Endodermal cell (in vitro differentiated cells): Measurements from ENCODE around the gene HSPBP1. TPM values are rescaled to one million over a fixed set of nuclear protein-coding genes. Genes with fewer than 3 reads are reported as not detected.
A peak's percentile ranks its signal among the peaks of the same experiment; 100 is the strongest.
"Not testable (repeated sequence)": the region's sequence is repeated elsewhere in the genome, so short reads cannot be mapped to it uniquely, and the experiment has no call there.

Experiments used
- DNase-seq: peaks from one replicate; pipeline ENCODE4 v3.0.0-alpha.2; 2017
- H3K27ac ChIP-seq: 2 replicates; pipeline ENCODE4 v1.5.1; 2013; ENCODE audit warnings: mild to moderate bottlenecking, low read depth, low read length, moderate library complexity
- H3K27me3 ChIP-seq: 2 replicates; pipeline ENCODE4 v1.6.1; 2013; ENCODE audit warnings: mild to moderate bottlenecking, low read length, moderate library complexity; ENCODE audit not compliant: insufficient read depth, control insufficient read depth, poor library complexity, severe bottlenecking
- H3K36me3 ChIP-seq: 2 replicates; pipeline ENCODE4 v1.7.0; 2013; ENCODE audit warnings: mild to moderate bottlenecking, low read length, moderate library complexity; ENCODE audit not compliant: control insufficient read depth, insufficient read depth
- H3K4me1 ChIP-seq: one replicate; pipeline ENCODE4 v1.7.0; 2013; ENCODE audit warnings: low read length; ENCODE audit not compliant: control insufficient read depth, insufficient read depth
- H3K4me3 ChIP-seq: 2 replicates; pipeline ENCODE4 v1.5.1; 2013; ENCODE audit warnings: mild to moderate bottlenecking, low read length, moderate library complexity
- H3K9ac ChIP-seq: 2 replicates; pipeline ENCODE4 v1.6.1; 2013; ENCODE audit warnings: mild to moderate bottlenecking, low read length, moderate library complexity; ENCODE audit not compliant: poor library complexity, severe bottlenecking; ENCODE audit errors: extremely low read depth
- H3K9me3 ChIP-seq: 2 replicates; pipeline ENCODE4 v1.6.1; 2013; ENCODE audit warnings: mild to moderate bottlenecking, low read length, moderate library complexity; ENCODE audit not compliant: control insufficient read depth
- H3K27ac Mint-ChIP-seq: 2 replicates; pipeline ENCODE4 v1.8.0; 2020; ENCODE audit warnings: mixed read lengths
- H3K27me3 Mint-ChIP-seq: 2 replicates; pipeline ENCODE4 v1.8.0; 2021; ENCODE audit warnings: mild to moderate bottlenecking, mixed read lengths; ENCODE audit not compliant: insufficient read depth
- H3K36me3 Mint-ChIP-seq: 2 replicates; pipeline ENCODE4 v1.8.0; 2020; ENCODE audit warnings: low read depth, mixed read lengths
- H3K4me1 Mint-ChIP-seq: 2 replicates; pipeline ENCODE4 v1.8.0; 2020; ENCODE audit warnings: mixed read lengths
- H3K4me3 Mint-ChIP-seq: 2 replicates; pipeline ENCODE4 v1.8.0; 2020; ENCODE audit warnings: mild to moderate bottlenecking, moderate library complexity, mixed read lengths
- H3K9me3 Mint-ChIP-seq: 2 replicates; pipeline ENCODE4 v1.8.0; 2020; ENCODE audit warnings: mild to moderate bottlenecking, mixed read lengths
- CTCF ChIP-seq: fragments of 200-600 bp; sonication (generic); conservative IDR thresholded peaks from 2 replicates; pipeline ENCODE4 v1.5.0; 2021; ENCODE audit warnings: antibody characterized with exemption, mild to moderate bottlenecking
- WGBS, 2 experiments: methylation state at CpG; one replicate each; pipeline versions ENCODE4 v1.1.5 to v1.1.7; 2013; ENCODE audit warnings: missing lambda C conversion rate in 2 of 2, mixed read lengths in 1 of 2; ENCODE audit not compliant: insufficient coverage in 1 of 2, insufficient read length in 1 of 2; 5-methylcytosine and 5-hydroxymethylcytosine counted together
- long read RNA-seq, 4 experiments: library from polyadenylated mRNA in 2 of 4; library from RNA in 1 of 4; library from capped mRNA in 1 of 4; stranded (forward) in 3 of 4; unstranded in 1 of 4; transcript quantifications; one replicate each; pipeline ENCODE4 v2.0.0, GENCODE V29; 2020 to 2021; ENCODE audit warnings: inconsistent platforms in 1 of 4
- polyA plus RNA-seq, 2 experiments: library from polyadenylated mRNA; stranded (reverse); fragments of 50-300 nt; gene quantifications; one replicate each; pipeline ENCODE4 v1.2.3, GENCODE V29; 2013
- total RNA-seq, 2 donors: library from RNA; stranded (reverse); fragmentation: NEBNext Ultra II Directional in 1 of 2; extraction: Animal tissue kit (Norgen Biotek cat#: 25700) in 1 of 2; gene quantifications; 2 replicates in 1 of 2; 3 replicates in 1 of 2; pipeline ENCODE4 v1.2.1, GENCODE V29; 2021

Gene HSPBP1
- total RNA-seq, result 10 to 100 TPM; 43.7 to 48.5 TPM
- polyA plus RNA-seq (2013, experiment 1 of 2), result 38.6 TPM
- 41.3 TPM for polyA plus RNA-seq (2013, experiment 2 of 2)
- long read RNA-seq, experiment 1, transcript HSPBP1-202 (8 exons, 1,572 nt), result major isoform, 15 of 46 reads
- long read RNA-seq, experiment 1, transcript HSPBP1-206 (7 exons, 1,449 nt), result minor isoform, 9 of 46 reads
- long read RNA-seq, experiment 1, partial matches to known transcripts, result 9 of 46 reads
- long read RNA-seq, experiment 1, other reads (novel, unspliced or antisense), result 12 of 46 reads
- long read RNA-seq, experiment 2, transcript HSPBP1-202 (8 exons, 1,572 nt), result major isoform, 50 of 89 reads
- long read RNA-seq, experiment 2, transcript HSPBP1-206 (7 exons, 1,449 nt), result minor isoform, 10 of 89 reads
- long read RNA-seq, experiment 2, partial matches to known transcripts, result 3 of 89 reads
- long read RNA-seq, experiment 2, other reads (novel, unspliced or antisense), result 25 of 89 reads
- long read RNA-seq, experiment 3, transcript HSPBP1-206 (7 exons, 1,449 nt), result minor isoform, 15 of 222 reads
- long read RNA-seq, experiment 3, transcript HSPBP1-202 (8 exons, 1,572 nt), result major isoform, 124 of 222 reads
- long read RNA-seq, experiment 3, partial matches to known transcripts, result 1 of 222 reads
- long read RNA-seq, experiment 3, other reads (novel, unspliced or antisense), result 80 of 222 reads
- long read RNA-seq, experiment 4, transcript HSPBP1-202 (8 exons, 1,572 nt), result major isoform, 70 of 144 reads
- long read RNA-seq, experiment 4, transcript HSPBP1-206 (7 exons, 1,449 nt), result minor isoform, 21 of 144 reads
- long read RNA-seq, experiment 4, partial matches to known transcripts, result 12 of 144 reads
- long read RNA-seq, experiment 4, other reads (novel, unspliced or antisense), result 41 of 144 reads

- H3K36me3 Mint-ChIP-seq, result peaks cover 14% of the 10 kb centered on the region
- H3K4me3 Mint-ChIP-seq, result peak within 1 kb of the TSS; percentile 97
- H3K27ac Mint-ChIP-seq, result peak within 1 kb of the TSS; percentile 97
- 3 to 8% methylated on average over 28 to 52 of the region's 52 CpGs for WGBS, 2 experiments
- Histone ChIP-seq H3K4me1 (peaks cover 2% of the 10 kb centered on the region), H3K27me3 (no peaks in the 10 kb centered on the region), H3K36me3 (peaks cover 13% of the 10 kb centered on the region), H3K27ac (peak within 1 kb of the TSS; percentile 97), H3K9me3 (no peaks in the 10 kb centered on the region), H3K4me3 (peak within 1 kb of the TSS; percentile 87), H3K9ac (peak within 1 kb of the TSS; percentile 72)
- no peaks in the 10 kb centered on the region for H3K9me3 Mint-ChIP-seq
- peak; percentile 100 for DNase-seq
- no peak for TF ChIP-seq CTCF
- peaks cover 3% of the 10 kb centered on the region for H3K4me1 Mint-ChIP-seq
- no peaks in the 10 kb centered on the region for H3K27me3 Mint-ChIP-seq
These were observed at the start of gene HSPBP1 for GRCh38 chr19:55279770-55280643. Gene HSPBP1, minus strand, starts transcription at chr19:55280110. Its CDS starts 502 bp downstream, at chr19:55279608.

- H3K27me3 ChIP-seq, H3K27ac Mint-ChIP-seq, H3K36me3 ChIP-seq, H3K27me3 Mint-ChIP-seq, H3K4me3 Mint-ChIP-seq, H3K9me3 Mint-ChIP-seq, H3K4me1 ChIP-seq, H3K9me3 ChIP-seq, H3K36me3 Mint-ChIP-seq, H3K4me3 ChIP-seq, DNase-seq, H3K9ac ChIP-seq, H3K4me1 Mint-ChIP-seq, H3K27ac ChIP-seq: not testable (repeated sequence)
- 88% methylated on average over 3 to 4 of the region's 4 CpGs for WGBS, 2 experiments
These were observed 48.9 kb upstream of the HSPBP1 start for GRCh38 chr19:55328774-55329318.

GRCh38 chr19:55325172-55325571 is 45.3 kb upstream of the HSPBP1 start, which contains the start of gene TMEM150B:
Gene TMEM150B, minus strand, starts transcription at chr19:55325341. Its CDS starts 4,305 bp downstream, at chr19:55321036.
- DNase-seq, result no peak
- Mint-ChIP-seq H3K4me1 (peaks cover 20% of the 10 kb centered on the region), H3K9me3 (no peaks in the 10 kb centered on the region), H3K36me3 (no peaks in the 10 kb centered on the region), H3K27ac (no peak within 1 kb of the TSS), H3K4me3 (no peak within 1 kb of the TSS), H3K27me3 (peaks cover 4% of the 10 kb centered on the region)
- H3K4me3 ChIP-seq, result no peak within 1 kb of the TSS
- no peaks in the 10 kb centered on the region for H3K36me3 ChIP-seq
- H3K27me3 ChIP-seq, result no peaks in the 10 kb centered on the region
- H3K27ac ChIP-seq, result no peak within 1 kb of the TSS
- H3K4me1 ChIP-seq, result peaks cover 8% of the 10 kb centered on the region
- 93 to 95% methylated on average over 7 to 12 of the region's 14 CpGs for WGBS, 2 experiments
- TF ChIP-seq CTCF, result no peak
- H3K9me3 ChIP-seq, result no peaks in the 10 kb centered on the region
- no peak within 1 kb of the TSS for H3K9ac ChIP-seq
